HL-60 (cell line): Measurements from ENCODE around the gene PTMA.

Experiments
- POLR2AphosphoS5 ChIP-seq: IDR thresholded peaks from 2 replicates; pipeline ENCODE4 v1.6.1; 2012; ENCODE audit warnings: low read depth
- SPI1 ChIP-seq: IDR thresholded peaks from 2 replicates; pipeline ENCODE4 v1.6.1; 2012; ENCODE audit warnings: low read depth, mild to moderate bottlenecking, borderline replicate concordance
- TF ChIP-seq, protein P1 (sequence below): IDR thresholded peaks from one replicate; pipeline ENCODE4 v1.5.1; 2011; ENCODE audit warnings: low read length, control low read depth, inconsistent platforms; ENCODE audit not compliant: insufficient read depth
- TF ChIP-seq, protein P2 (sequence below): IDR thresholded peaks from 2 replicates; pipeline ENCODE4 v1.6.1; 2012; ENCODE audit warnings: low read depth; ENCODE audit not compliant: insufficient replicate concordance

DNA sequence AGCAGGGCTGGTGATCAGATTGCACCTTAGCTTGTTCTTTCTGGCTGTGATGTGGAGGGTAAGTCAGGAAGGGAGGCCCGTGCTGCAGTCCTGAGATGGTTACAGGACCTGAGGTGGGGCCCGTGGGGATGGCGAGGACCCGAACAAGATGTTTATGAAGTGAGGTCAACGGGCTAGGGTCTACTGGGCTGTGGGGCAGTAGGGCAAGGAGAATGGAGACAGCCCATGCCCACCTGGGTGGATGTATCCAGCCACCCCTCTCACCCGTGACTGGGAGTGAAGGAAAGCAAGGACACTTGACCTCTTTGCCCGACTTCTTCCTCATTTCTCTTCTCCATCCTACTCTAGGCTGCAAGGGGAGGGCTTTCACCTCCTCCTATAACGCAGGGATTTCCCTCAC is 18.0 kb downstream of the PTMA start:
- TF ChIP-seq POLR2AphosphoS5: no peak
- TF ChIP-seq, protein P1, sequence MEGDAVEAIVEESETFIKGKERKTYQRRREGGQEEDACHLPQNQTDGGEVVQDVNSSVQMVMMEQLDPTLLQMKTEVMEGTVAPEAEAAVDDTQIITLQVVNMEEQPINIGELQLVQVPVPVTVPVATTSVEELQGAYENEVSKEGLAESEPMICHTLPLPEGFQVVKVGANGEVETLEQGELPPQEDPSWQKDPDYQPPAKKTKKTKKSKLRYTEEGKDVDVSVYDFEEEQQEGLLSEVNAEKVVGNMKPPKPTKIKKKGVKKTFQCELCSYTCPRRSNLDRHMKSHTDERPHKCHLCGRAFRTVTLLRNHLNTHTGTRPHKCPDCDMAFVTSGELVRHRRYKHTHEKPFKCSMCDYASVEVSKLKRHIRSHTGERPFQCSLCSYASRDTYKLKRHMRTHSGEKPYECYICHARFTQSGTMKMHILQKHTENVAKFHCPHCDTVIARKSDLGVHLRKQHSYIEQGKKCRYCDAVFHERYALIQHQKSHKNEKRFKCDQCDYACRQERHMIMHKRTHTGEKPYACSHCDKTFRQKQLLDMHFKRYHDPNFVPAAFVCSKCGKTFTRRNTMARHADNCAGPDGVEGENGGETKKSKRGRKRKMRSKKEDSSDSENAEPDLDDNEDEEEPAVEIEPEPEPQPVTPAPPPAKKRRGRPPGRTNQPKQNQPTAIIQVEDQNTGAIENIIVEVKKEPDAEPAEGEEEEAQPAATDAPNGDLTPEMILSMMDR: no peak
- no peak for TF ChIP-seq SPI1
- TF ChIP-seq, protein P2, sequence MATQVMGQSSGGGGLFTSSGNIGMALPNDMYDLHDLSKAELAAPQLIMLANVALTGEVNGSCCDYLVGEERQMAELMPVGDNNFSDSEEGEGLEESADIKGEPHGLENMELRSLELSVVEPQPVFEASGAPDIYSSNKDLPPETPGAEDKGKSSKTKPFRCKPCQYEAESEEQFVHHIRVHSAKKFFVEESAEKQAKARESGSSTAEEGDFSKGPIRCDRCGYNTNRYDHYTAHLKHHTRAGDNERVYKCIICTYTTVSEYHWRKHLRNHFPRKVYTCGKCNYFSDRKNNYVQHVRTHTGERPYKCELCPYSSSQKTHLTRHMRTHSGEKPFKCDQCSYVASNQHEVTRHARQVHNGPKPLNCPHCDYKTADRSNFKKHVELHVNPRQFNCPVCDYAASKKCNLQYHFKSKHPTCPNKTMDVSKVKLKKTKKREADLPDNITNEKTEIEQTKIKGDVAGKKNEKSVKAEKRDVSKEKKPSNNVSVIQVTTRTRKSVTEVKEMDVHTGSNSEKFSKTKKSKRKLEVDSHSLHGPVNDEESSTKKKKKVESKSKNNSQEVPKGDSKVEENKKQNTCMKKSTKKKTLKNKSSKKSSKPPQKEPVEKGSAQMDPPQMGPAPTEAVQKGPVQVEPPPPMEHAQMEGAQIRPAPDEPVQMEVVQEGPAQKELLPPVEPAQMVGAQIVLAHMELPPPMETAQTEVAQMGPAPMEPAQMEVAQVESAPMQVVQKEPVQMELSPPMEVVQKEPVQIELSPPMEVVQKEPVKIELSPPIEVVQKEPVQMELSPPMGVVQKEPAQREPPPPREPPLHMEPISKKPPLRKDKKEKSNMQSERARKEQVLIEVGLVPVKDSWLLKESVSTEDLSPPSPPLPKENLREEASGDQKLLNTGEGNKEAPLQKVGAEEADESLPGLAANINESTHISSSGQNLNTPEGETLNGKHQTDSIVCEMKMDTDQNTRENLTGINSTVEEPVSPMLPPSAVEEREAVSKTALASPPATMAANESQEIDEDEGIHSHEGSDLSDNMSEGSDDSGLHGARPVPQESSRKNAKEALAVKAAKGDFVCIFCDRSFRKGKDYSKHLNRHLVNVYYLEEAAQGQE: no peak
